ENCODE data around the gene INCA1.
A peak's percentile ranks its signal among the peaks of the same experiment; 100 is the strongest.

Gene INCA1

DNA sequence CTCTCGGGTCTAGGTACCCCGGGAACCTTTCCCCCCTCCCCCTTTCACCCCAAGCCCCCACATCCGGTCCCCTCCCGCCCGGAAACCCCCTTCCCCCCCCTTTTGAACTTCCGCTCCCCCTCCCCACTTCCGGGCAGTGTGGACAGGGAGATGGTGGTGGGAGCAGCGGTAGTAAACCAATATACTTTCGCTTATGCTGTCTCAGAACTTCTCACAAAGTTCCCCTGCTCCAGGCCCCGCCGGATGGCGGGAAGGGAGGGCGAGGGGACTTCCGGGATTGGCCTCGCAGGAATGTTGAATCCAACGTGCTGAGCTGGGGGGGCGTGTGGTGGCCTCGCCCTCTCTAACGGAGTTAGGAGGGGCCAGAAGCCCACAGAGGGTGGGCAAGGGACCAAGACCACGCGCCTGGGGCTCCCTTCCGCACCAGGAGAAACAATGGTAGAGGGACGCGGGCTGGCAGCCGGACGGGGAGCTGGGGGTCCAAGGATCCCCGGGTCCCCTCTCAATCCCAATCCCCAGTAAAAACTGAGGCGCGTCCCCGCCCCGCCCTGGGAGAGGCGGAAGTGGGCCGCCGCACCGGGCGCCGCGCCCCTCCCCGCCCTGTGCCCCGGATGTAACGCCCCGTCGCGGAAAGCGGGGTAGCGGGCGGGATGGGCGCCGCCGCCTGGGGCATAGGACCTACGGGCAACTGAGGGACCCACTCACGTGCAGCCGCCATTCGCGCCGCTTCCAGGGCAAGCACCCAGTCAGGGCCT is 49.7 kb downstream of the INCA1 start:
- no peak for DNase-seq

DNA sequence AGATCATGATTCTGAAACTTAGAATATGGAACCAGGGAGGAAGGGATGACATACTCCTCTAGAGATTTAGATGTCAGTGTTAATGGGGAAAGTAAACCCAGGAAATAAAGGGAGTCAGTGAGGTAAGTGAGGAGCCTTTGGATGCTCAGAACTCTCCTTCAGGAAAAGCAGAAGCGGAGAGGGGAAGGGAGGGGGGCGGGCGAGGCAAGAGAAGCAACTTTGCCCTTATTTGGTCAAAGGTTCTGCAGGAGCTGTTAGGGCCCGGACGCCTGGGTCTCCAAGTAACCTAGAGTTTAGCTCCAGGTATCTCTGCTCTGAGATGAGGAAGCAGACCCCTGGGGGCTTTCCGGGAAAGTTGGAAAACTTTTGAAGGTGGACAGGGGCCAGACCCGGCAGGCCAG is 50.3 kb downstream of the INCA1 start:
- DNase-seq = no peak

DNA sequence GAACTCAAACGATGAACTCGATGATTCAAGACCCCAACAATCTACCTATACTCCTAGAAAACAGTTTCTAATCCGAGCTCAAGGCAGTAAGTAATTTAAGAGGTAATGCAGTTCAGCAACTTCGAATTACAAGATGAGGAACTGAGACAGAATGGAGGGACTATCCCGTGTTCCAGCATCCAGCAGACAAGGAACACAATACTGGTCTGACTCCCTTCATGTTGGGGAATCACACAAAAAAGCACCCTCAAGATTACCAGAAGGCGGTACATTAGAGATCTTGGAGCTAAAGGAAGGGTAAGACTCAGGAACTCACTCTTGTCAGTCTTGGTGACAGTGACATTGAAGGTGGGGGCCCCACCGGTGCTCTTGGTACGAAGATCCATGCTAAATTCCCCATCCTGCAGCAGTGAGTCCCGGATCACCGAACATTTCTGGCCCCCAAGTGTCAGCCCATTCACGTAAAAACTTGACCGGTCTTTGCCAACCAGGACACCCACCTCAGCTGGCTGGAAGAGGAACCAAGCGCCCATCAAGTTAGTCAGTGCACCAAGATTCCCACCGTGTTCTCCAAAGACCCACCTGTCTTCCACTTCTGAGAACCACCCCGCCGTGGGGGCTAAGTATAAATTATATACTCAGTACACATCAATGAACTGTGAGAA is 50.9 kb downstream of the INCA1 start:
- DNase-seq = no peak

DNA sequence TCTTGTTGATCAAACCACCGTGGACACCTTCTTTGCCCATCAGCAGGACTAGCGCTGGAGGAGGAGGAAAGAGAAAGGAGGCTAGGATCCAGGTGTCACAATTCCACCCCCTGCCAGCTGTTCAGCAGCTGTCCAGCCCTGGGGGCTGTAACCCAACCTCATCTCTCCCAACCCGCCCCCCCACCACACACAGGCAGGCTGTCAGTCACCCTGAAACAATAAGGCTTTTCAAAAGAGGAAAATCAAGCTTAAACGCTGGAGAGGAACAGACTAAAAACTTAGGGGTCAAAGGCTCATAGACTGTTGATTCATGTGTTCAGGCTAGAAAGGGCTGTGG is 51.4 kb downstream of the INCA1 start:
- DNase-seq = no peak

DNA sequence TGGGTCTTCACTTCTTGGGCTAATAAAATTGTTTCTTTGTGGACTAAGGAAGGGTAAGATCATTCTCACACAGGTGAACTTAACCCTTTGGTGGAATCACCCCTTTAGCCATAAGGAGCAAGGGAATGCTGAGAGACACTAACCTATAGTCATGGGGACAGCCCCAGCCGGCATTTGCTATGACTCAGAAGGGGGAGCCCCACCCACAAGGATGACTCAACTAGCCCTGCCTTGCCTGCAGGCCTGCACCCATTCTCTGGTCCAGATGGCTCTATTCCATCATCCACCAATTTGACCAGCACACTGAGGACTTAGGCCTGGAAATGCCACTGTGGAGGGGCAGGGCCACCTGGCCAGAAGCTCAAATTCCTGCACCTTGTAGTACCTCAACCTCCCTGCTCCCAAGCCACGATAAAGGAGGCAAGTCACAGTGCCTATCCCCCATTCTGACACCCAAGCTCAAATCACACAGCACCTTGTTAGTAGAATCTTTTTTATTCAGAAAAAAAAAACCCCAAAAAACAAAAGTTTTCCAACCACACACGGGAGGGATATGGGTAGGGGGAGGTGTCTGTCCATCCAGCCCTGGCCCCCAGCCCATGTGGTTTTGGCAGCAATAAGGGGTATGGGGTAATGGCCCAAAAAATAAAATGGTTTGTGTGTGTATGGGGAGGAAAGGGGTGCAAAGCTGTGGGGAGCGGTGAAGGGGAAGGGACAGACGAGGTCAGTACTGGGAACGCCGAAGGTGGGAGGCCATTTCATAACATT is 52.0 kb downstream of the INCA1 start:
- no peak for DNase-seq

DNA sequence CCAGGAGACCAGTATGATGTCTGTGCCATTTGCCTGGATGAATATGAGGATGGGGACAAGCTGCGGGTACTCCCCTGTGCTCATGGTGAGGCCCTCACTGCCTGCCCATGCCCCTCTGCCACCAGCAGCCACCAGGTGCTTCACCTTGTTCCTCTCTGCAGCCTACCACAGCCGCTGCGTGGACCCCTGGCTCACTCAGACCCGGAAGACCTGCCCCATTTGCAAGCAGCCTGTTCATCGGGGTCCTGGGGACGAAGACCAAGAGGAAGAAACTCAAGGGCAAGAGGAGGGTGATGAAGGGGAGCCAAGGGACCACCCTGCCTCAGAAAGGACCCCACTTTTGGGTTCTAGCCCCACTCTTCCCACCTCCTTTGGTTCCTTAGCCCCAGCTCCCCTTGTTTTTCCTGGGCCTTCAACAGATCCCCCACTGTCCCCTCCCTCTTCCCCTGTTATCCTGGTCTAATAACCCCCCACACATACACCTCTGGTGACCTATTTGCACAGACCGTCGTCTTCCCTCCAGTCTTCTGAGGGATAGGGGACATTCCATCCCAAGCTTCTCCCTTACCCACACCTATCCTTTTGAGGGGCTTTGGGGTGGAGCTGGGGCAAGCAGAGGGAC is 52.7 kb downstream of the INCA1 start:
- no peak for DNase-seq

DNA sequence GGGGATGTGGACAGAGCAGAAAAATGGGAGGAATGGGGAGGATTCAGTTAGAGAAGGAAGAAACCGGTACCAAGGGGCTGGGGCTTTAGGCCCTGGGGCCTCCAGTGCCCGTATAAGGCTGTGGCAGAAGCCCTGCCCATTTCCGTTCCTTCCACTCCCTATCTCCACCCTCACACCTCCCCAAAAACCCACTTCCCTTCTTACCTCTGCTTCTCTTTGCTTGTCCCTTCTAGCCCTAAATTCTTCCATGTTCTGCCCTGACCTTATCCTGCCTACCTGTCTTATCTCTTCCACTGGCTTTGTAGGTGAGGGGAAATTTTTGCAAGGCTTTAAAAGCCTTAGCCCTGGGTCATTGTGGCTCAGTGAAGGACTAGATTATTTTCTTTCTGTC is 53.2 kb downstream of the INCA1 start:
- DNase-seq = no peak

DNA sequence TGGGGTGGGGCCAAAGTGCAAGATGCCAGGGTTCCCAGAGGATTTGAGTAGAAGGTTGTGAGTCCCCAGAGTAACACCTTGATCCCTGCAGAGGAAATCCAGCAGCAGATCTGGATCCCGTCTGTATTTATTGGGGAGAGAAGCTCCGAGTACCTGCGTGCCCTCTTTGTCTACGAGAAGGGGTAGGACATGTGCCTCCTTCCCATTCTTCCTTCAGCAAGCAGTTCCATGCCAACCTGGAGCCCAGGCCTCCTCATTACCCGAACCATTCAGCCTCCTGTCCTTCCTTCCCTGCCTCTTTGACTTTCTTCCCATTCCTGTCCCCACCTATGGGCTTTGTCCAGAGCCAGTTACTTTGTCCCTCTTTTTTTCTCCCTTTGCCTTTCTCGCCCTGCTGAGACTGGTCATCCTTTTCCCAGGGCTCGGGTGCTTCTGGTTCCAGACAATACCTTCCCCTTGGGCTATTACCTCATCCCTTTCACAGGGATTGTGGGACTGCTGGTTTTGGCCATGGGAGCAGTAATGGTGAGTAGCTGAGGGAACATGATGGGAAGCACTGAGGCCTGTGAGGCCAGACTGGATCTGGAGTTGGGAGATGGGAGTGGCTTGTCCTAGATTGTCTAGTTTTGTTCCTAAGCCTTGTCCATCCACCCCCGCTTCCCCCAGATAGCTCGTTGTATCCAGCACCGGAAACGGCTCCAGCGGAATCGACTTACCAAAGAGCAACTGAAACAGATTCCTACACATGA is 54.4 kb downstream of the INCA1 start:
- no peak for DNase-seq

DNA sequence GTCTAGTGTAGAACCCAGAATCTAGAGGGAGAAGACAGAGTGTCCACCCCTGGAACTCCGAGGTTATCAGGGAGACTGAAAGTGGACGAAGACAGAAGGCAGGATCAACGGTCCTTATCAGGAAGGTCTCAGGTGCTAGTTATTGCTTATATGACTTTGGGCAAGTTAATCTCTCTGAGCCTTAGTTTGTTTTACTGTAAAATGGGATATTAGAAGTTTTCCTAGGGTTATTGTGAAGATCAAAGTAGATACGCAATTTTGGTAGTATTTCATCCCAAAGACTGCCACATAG is 56.1 kb downstream of the INCA1 start:
- no peak for DNase-seq

DNA sequence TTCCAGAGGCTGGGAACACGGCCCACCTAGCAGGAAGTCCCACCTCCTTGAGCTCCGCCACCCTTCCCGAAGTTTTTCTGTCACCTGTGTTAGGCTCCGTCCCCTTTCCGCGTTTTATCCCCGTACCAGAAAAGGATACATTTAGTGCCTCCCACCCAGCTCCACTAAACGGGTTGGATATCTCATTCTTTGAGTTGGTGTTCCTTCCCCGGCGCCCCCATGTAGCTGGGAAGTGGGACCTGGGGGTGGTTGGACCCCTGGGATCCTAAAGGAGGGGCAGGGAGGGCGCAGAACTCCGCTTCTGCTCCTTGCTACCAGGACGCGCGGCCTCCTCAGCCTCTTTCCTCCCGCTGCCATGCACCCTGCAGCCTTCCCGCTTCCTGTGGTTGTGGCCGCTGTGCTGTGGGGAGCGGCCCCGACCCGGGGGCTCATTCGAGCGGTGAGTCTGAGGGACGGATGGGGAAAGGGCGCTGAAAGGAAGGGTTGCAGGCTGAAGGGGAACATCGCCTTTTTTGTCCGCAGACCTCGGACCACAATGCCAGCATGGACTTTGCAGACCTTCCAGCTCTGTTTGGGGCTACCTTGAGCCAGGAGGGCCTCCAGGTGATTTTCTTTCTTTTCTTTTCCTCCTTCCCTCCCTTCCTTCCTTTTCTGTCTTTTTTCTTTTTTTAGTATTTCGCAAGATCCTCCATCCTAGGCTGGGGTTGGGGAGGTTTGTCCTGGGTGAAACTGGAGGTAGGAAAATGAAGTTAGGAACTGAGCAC is 56.6 kb downstream of the INCA1 start:
- DNase-seq = no peak

DNA sequence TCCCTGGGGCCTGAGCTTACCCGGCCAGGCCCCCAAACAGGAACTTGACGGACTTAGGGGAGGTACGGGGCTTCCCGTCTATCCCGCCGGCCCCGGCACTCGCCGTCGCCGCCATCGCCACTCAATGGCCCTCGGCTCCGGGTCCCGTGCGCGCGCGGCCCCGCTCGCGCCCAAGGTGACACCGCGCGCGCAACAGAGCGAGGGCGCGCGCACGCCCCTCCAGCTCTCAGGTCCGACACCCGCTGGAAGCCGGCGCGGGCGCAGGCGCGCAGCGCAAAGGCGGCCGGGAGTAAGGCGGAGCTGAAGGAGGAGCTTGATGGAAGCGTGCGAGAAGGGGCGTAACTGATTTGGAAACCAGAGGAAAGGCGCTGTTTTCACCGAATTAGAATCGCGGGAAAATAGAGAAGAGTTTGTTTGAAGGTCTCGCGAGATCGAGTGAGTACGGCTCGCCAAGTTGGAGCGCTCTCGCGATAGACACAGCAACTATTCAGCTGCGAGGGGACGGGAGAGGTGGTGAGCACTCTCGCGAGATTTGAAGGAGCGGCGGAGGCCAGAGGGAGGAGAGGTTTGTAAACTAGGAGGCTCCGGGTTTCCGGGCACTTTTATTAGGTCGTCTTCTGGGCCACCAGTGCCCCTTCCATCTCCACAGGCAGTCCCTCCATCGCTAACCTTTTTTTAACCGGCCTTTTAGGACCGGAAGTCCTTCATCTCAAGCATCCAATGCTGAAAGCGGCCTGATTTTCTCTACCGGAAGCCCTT is 57.3 kb downstream of the INCA1 start, which contains the start of the genes RNF167 and SLC25A11:
Gene RNF167, plus strand, starts transcription at position 473 of the 759 bp plus-strand sequence. CDS start 642 bp downstream, outside the sequence.
Gene SLC25A11, minus strand, starts transcription at position 251 of the 759 bp plus-strand sequence. Its CDS starts 136 bp downstream, at position 115.
- peak; percentile 99 for DNase-seq

DNA sequence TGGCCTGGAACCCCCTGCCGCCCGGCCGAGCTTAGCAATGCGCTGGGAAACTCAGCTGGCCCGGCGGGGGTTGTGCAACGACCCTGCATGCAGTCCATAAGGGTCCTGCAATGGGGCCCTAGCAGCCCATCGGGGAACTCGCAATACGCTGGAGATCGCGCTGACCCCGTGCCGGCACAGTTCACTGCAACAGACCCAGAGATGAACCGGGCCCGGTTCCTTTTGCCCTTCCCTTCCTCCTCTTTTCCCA is 57.9 kb downstream of the INCA1 start:
- DNase-seq = no peak

DNA sequence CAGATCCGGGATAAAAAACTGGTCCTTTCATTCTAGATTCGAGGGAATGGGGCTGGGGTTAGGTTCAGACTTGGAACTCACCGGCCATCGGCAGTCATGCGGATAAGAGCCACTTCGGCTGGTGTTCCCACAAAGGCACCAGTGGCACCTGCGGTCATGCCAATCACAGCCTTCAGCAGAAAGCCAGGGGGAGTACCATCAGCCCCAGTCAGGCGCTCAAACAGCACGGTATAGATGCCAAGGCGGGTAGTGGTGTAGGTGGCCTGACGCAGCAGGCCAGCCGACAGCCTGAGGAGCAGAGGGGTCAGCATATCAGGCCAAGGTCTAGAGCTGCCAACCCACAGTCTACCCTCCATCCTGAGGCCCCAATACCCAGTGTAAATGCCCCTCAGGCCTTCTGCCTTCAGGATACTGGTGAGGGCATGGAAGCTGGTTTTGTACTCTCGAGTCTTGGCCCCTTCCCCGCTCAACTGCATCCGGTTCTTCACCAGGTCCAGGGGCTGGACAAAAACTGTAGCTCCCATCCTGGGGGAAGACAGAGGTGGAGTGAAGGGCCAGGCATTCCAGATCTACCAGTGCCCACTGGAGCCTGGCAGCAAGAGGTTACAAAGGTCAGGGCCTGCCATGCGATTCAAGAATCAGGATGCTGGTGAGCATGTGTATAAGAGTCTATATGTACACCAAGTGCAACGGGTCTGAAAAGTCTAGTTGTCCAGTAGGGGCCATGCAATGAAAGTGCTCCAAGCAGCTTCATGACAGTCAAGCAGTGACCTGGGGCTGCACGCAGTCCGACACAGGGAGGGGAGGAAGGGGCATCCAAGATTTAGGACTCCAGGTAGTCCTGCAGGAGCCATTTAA is 58.4 kb downstream of the INCA1 start:
- no peak for DNase-seq
